DND-41 (cell line): ENCODE results near the gene XIRP2.

Experiments
- ATAC-seq: fragments of 200-7000 bp; cut with Tn5 transposase; 3 replicates; pipeline ENCODE4 v1.9.1; 2021; ENCODE audit warnings: low read depth; ENCODE audit not compliant: insufficient read depth
- DNase-seq: peaks from one replicate; pipeline ENCODE4 v3.0.0-alpha.2; 2020
- H2AFZ ChIP-seq: 2 replicates; pipeline ENCODE4 v1.6.0; 2012; ENCODE audit warnings: low read depth, low read length
- H3K27ac ChIP-seq: 2 replicates; pipeline ENCODE4 v1.5.1; 2012; ENCODE audit warnings: low read length, inconsistent platforms
- H3K27me3 ChIP-seq: fragments of 200-600 bp; sonication (generic); 2 replicates; pipeline ENCODE4 v1.6.0; 2012; ENCODE audit warnings: low read length, mild to moderate bottlenecking, inconsistent platforms; ENCODE audit not compliant: insufficient read depth, poor library complexity
- H3K36me3 ChIP-seq: 2 replicates; pipeline ENCODE4 v1.5.1; 2012; ENCODE audit warnings: low read length, inconsistent platforms; ENCODE audit not compliant: insufficient read depth
- H3K4me1 ChIP-seq: 2 replicates; pipeline ENCODE4 v1.5.1; 2012; ENCODE audit warnings: mild to moderate bottlenecking, low read length; ENCODE audit not compliant: insufficient read depth
- H3K4me2 ChIP-seq: 2 replicates; pipeline ENCODE4 v1.6.0; 2012; ENCODE audit warnings: mild to moderate bottlenecking, moderate library complexity, low read length, inconsistent platforms; ENCODE audit not compliant: insufficient read depth
- H3K4me3 ChIP-seq, 2 experiments: fragments of 200-600 bp in 1 of 2; shearing (Covaris generic) in 1 of 2; 2 replicates each; pipeline ENCODE4 v1.5.1; 2012 to 2016; ENCODE audit warnings: inconsistent platforms in 2 of 2, low read length in 2 of 2, mild to moderate bottlenecking in 2 of 2, low read depth in 1 of 2, moderate library complexity in 1 of 2
- H3K79me2 ChIP-seq: 2 replicates; pipeline ENCODE4 v1.6.0; 2012; ENCODE audit warnings: low read length, inconsistent platforms; ENCODE audit not compliant: insufficient read depth
- H3K9ac ChIP-seq: 2 replicates; pipeline ENCODE4 v1.6.0; 2012; ENCODE audit warnings: low read depth, mild to moderate bottlenecking, inconsistent platforms, low read length, moderate library complexity
- H3K9me3 ChIP-seq: 2 replicates; pipeline ENCODE4 v1.5.1; 2012; ENCODE audit warnings: low read length, moderate library complexity, mild to moderate bottlenecking, inconsistent platforms; ENCODE audit not compliant: insufficient read depth, severe bottlenecking
- H4K20me1 ChIP-seq: 2 replicates; pipeline ENCODE4 v1.6.0; 2012; ENCODE audit warnings: low read length; ENCODE audit not compliant: insufficient read depth
- CTCF ChIP-seq: IDR thresholded peaks from 2 replicates; pipeline ENCODE4 v1.5.1; 2012; ENCODE audit warnings: borderline replicate concordance, low read length, moderate library complexity, mild to moderate bottlenecking; ENCODE audit not compliant: poor library complexity, severe bottlenecking; ENCODE audit errors: extremely low read depth
- EZH2 ChIP-seq: IDR thresholded peaks from 3 replicates; pipeline ENCODE4 v1.6.1; 2012; ENCODE audit warnings: borderline replicate concordance, low read depth, mild to moderate bottlenecking, moderate library complexity, low read length, inconsistent platforms; ENCODE audit not compliant: severe bottlenecking

Gene XIRP2

GRCh38 chr2:166900700-166901099, 12.4 kb downstream of the XIRP2 start:
- Histone ChIP-seq H3K9ac (no peak overlapping the region), H3K79me2 (no peaks in the 10 kb centered on the region), H3K36me3 (no peaks in the 10 kb centered on the region), H3K4me1 (no peaks in the 10 kb centered on the region), H3K4me2 (no peak overlapping the region), H3K27me3 (no peaks in the 10 kb centered on the region), H4K20me1 (no peaks in the 10 kb centered on the region), H3K4me3 (no peak overlapping the region), H3K27ac (no peak overlapping the region), H2AFZ (no peak overlapping the region), H3K9me3 (no peaks in the 10 kb centered on the region)
- DNase-seq (no peak), ATAC-seq (no peak)
- TF ChIP-seq EZH2 = no peak
- no peak for TF ChIP-seq CTCF

GRCh38 chr2:166901336-166901735, 13.1 kb downstream of the XIRP2 start:
- DNase-seq (no peak), ATAC-seq (no peak)
- no peak overlapping the region for H3K9ac ChIP-seq
- no peaks in the 10 kb centered on the region for H3K79me2 ChIP-seq
- no peak overlapping the region for H2AFZ ChIP-seq
- H3K4me1 ChIP-seq = no peaks in the 10 kb centered on the region
- H3K4me2 ChIP-seq = no peak overlapping the region
- H3K9me3 ChIP-seq = no peaks in the 10 kb centered on the region
- no peaks in the 10 kb centered on the region for H3K36me3 ChIP-seq
- no peak overlapping the region for H3K4me3 ChIP-seq
- no peaks in the 10 kb centered on the region for H3K27me3 ChIP-seq
- H4K20me1 ChIP-seq = no peaks in the 10 kb centered on the region
- H3K27ac ChIP-seq = no peak overlapping the region
- TF ChIP-seq EZH2 = no peak
- TF ChIP-seq CTCF = no peak

- H3K9ac ChIP-seq = no peak overlapping the region
- H3K27me3 ChIP-seq = no peaks in the 10 kb centered on the region
- ATAC-seq (no peak), DNase-seq (no peak)
- no peaks in the 10 kb centered on the region for H3K4me1 ChIP-seq
- TF ChIP-seq EZH2 = no peak
- no peak for TF ChIP-seq CTCF
- no peak overlapping the region for H3K4me2 ChIP-seq
- no peak overlapping the region for H3K27ac ChIP-seq
- no peaks in the 10 kb centered on the region for H3K36me3 ChIP-seq
- no peaks in the 10 kb centered on the region for H4K20me1 ChIP-seq
- H3K79me2 ChIP-seq = no peaks in the 10 kb centered on the region
- H3K4me3 ChIP-seq = no peak overlapping the region
- no peaks in the 10 kb centered on the region for H3K9me3 ChIP-seq
- H2AFZ ChIP-seq = no peak overlapping the region
Measured at GRCh38 chr2:166916987-166917386, 28.7 kb downstream of the XIRP2 start.

- Histone ChIP-seq H3K79me2 (no peaks in the 10 kb centered on the region), H4K20me1 (no peaks in the 10 kb centered on the region), H3K4me3 (no peak overlapping the region), H3K9ac (no peak overlapping the region), H3K27me3 (no peaks in the 10 kb centered on the region), H2AFZ (no peak overlapping the region), H3K4me1 (no peaks in the 10 kb centered on the region), H3K4me2 (no peak overlapping the region), H3K9me3 (no peaks in the 10 kb centered on the region), H3K36me3 (no peaks in the 10 kb centered on the region), H3K27ac (no peak overlapping the region)
- TF ChIP-seq EZH2 (no peak), CTCF (no peak)
- DNase-seq (no peak), ATAC-seq (no peak)
Measured at GRCh38 chr2:166917415-166917814, 29.1 kb downstream of the XIRP2 start.
